G401.6 (cell line): ENCODE data around the gene RTN4R.

ENCODE experiments used
- FAIRE-seq: peaks from 2 replicates; lab custom pipeline; 2012; peaks lifted over from hg19 to GRCh38; lab: Jason Lieb, UNC

RTN4R gene

DNA sequence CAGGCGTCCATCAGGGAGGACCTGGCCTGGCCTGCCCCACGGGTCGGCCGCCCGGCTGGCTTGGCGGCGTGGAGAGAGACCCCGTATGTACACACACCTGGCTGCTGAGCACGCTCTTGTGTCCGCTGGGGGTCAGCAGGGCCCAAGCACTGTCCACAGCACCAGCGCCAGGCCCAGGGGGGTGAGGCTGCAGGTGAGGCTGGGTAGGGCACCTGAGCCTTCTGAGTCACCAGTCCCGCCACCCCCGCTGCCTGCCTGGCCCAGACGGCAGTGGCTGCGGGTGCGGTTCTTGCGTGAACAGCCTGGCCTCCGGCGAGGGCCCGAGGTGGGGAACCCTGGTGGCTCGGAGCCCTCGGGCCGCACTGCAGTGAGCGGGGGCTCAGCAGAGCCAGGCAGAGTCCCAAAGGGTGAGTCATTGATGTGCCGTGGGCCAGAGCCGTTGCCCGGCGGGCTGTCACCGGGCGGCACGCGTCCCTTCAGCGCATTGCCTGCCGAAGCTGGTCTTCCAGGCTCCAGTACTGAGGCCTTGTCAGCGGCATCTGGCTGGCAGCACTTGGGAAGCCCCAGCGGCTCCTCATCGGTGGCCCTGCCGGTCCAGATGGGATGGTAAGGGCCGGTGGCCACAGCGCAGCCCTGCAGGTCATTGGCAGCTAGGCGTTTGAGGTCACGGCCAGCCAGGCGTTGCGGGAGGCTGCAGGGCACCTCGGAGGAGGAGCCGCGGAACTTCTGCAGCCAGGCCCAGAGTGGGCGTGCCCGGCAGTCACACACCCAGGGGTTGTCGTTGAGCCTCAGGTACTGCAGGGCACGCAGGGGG lies 26.3 kb downstream of the RTN4R start:
- FAIRE-seq, result no peak

DNA sequence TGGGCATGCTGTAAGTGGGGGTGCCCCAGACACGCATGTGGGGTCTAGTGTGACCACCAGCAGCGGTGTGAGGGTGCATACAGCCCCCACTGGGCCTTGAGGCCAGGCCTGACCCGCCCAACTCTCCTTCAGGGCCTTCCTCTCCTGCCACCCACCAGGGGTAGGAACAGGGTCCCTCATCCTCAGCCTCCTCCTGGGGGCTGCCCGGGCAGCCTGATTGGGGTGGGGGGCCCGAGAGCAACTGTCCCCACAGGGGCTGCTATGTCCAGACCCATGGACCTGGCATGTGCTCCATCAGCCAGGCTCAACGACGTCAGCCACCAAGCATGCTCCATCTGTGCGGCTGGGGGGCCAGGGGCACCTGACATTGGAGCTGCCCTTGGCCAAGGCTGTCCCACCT lies 27.2 kb downstream of the RTN4R start:
- no peak for FAIRE-seq

- no peak for FAIRE-seq
These were observed 27.7 kb downstream of the RTN4R start for GRCh38 chr22:20240447-20240764.

GRCh38 chr22:20239676-20240446 lies 28.3 kb downstream of the RTN4R start:
- FAIRE-seq, result no peak

DNA sequence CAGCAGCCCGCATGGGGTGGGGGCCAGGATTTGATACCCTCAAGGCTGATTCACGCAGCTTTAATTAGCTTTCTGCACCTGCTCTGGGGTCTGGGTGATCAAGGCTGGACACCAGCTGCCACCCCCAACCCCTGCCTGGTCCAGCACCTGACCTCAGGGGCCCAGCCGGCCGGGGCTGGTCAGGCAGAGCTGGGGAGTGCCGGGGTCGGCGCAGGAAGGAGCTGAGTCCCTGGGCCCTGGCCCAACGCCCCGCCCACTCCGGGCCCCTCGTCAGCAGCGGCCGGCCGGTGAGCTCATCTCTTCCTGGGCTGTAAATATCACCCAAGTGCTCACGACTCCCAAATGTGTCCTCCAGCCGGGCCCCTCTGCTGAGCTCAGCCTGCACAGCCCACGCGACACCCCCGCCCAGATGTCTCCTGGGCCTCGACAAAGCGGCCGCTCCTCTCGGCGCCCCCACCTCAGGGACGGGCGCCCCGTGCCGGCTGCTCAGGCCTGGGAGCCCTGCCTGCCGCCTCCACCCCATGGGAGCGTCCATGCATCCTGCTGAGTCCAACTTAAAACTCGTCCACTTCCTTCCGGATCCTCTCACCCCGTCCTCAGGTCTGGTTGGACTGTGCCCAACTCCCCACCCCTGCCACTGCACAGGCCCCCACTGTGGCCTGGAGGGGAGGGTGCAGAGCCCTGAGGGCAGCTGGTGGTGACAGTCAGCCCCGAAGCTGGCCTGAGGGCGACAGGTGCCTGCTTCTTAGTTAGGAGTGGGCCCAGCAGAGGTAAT lies 29.0 kb downstream of the RTN4R start:
- FAIRE-seq, result no peak

DNA sequence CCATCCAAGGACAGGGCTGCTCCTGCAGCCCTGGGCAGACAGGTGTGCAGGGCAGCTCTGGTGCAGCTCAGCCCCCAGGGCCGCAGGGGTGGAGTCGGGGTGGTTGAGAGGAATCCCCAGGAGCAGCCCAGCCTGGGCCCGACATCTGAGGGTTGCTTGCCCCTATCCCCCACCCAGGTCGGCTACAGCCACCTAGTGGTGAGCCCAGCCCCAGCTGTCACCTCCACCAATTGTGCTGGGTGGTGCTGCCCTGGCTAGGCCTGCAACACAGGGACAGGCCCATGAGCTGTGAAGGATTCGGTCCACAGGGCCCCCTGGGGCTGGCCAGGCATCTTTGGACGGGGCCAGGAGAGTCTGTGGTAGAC lies 29.6 kb downstream of the RTN4R start:
- peak; percentile 46 for FAIRE-seq

- no peak for FAIRE-seq
These were observed 30.4 kb downstream of the RTN4R start for GRCh38 chr22:20237480-20238440.

GRCh38 chr22:20236052-20236717 lies 31.9 kb downstream of the RTN4R start:
- FAIRE-seq, result no peak

GRCh38 chr22:20235389-20235991 lies 32.6 kb downstream of the RTN4R start:
- FAIRE-seq, result no peak

DNA sequence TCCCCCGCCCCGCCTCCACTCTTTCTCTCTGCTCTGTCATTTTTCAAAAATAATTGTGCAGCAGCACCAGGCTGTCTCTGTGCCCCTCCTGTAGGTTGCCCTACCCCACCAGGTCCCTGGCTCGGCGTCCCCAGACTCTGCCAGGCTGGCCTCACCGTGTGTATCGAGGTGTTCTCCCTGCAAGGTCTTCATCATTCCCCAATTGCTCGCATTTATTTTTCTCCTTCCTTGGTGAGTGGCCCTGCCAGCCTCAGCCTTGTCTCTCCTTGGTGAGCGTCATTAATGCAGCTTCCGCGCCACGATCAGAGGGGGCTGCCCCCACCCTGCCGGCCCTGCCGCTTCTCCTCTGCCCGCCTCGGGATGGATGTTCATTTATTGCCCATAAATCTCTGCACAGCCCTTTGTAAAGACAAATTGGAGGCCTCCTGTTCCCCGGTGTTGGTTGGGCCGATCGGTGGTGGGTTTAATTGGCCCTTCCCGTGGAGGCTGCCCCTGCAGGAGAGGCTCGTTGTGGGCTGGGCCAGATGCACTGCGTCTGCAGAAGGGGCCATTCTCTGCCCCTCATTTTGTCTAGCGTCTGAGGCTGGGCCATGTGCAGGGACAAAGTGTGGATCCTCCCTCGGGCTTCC lies 33.2 kb downstream of the RTN4R start:
- FAIRE-seq, result no peak

GRCh38 chr22:20234314-20234682 lies 33.8 kb downstream of the RTN4R start:
- no peak for FAIRE-seq

- FAIRE-seq, result no peak
These were observed 34.5 kb downstream of the RTN4R start for GRCh38 chr22:20233351-20234313.

DNA sequence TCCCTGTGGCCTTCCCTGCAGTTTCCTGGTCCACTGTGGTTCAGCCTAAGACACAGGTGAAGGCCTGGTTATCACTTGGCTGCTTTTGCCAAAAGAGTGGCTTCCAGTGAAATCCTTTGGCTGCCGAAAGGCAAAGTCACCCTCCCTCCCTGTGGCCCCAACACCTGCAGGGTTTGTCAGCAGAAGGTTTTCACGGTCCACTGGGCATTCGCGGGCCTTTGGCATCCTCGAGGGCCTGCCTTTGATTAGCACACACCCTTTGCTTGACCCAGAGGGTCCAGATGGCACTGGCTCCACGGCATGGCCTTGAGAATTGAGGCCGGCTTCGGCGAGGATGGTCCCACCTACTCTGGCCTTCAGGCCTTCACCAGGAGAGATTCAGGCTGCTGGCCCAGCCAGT lies 35.3 kb downstream of the RTN4R start:
- FAIRE-seq, result no peak

GRCh38 chr22:20232237-20232598 lies 35.9 kb downstream of the RTN4R start:
- FAIRE-seq, result no peak

DNA sequence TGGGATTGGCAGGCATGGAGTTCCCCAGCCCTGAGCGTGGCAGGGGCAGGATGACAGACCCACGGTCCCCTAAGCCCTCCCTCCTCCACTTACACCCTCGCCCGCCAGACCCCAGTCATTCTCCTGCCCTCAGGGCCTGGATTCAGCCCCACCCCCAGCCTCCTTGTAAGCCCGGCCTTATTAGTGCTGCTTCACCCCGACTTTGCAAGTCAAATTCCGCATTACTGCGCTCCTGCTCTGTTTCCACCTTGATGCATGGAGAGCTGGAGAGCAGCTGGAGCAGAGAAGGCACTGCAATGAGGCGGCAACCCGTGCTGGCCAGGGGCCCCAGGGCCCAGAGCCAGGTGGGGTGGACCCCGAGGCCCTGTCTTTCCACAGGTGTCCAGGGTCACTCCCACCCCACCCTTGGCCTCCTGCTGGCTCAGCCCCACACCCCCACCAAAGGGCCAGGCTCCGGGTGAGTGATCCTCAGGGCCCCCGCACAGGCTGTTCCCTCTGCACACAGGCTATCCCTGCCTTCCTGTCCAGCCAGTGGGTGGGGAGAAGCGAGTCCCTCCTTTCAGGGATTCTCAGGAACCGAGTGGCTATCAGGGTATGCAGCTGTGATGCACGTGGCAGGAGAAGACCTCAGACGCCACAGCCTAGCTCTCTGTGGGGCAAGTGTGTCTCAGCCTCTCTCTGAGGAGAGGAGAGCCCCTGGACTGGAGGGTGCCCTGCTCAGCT lies 36.4 kb downstream of the RTN4R start:
- FAIRE-seq, result no peak

DNA sequence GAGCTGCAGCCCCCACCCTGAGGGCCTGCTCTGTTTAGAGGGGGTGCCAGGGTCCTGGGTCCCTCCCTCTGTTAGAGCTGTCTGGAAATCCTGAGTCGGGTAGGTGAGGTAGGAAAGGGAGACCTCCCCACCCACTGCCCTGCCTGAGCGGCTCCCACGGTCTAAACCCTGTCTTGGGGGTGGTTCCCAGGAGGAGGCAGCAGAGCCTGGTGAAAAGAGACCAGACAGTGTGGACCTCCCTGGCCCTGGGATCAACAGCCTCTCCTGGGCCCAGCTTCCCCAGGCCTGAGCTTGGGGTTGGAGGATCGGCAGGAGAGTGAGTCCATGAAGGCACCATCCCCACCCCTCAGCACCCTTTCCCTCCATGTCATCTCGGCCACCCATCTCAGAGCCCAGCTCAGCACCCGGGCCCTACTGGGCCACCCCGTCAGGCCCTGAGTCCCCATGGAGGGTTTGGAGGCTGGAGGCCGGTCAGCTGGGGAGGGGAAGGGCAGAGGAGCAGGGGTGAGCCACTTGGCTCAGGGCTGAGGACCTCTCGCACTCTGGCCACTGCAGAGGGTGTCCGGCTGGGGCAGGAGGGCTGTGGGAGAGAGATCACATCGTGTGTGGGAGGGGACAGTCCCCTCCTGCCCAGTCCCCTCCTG lies 37.2 kb downstream of the RTN4R start:
- no peak for FAIRE-seq

- FAIRE-seq, result no peak
These were observed 38.0 kb downstream of the RTN4R start for GRCh38 chr22:20229916-20230775.
